GM23338 (cell line): ENCODE measurements around the gene RAC2.

Source experiments
- CTCF ChIP-seq, 2 experiments: fragments of 200-600 bp in 1 of 2; sonication (generic) in 1 of 2; conservative IDR thresholded peaks; 2 replicates each; pipeline versions ENCODE4 v1.5.1 to v1.6.1; 2016 to 2017; ENCODE audit warnings: antibody characterized with exemption in 2 of 2, low read depth in 2 of 2, mild to moderate bottlenecking in 2 of 2, moderate library complexity in 1 of 2
- POLR2AphosphoS5 ChIP-seq: IDR thresholded peaks from 2 replicates; pipeline ENCODE4 v1.6.1; 2016; ENCODE audit warnings: antibody characterized with exemption, low read depth
- STAT1 ChIP-seq: IDR thresholded peaks from one replicate; pipeline ENCODE4 v1.6.1; 2016; ENCODE audit warnings: antibody characterized with exemption; ENCODE audit not compliant: unreplicated experiment

- TF ChIP-seq POLR2AphosphoS5 (no peak), CTCF (conservative IDR thresholded peaks at IDR 0.05; ENCODE audit: low read depth in 2 of 2) (no peak), STAT1 (no peak)
Observed at GRCh38 chr22:37206841-37207821, 36.9 kb downstream of the RAC2 start.
